ENCODE data around the gene NAA35.
"Not testable (repeated sequence)": the region's sequence is repeated elsewhere in the genome, so short reads cannot be mapped to it uniquely, and the experiment has no call there.

The NAA35 gene

DNA sequence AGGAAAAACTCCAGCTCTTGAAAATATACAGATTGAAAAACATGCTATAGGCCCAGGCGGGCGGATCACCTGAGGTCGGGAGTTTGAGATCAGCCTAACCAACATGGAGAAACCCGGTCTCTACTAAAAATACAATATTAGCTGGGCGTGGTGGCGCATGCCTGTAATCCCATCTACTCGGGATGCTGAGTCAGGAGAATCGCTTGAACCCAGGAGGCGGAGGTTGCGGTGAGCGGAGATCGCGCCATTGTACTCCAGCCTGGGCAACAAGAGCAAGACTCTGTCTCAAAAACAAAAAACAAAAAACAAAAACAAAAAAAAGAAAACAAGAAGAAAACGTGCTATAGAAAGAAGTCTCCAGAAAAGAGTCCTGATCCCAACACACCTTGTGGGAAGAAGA lies 5.0 kb upstream of the NAA35 start:
- not testable (repeated sequence) for H3K27me3 Mint-ChIP-seq (ENCODE audit: low read depth); H3K36me3 Mint-ChIP-seq (ENCODE audit: low read depth); H3K4me3 Mint-ChIP-seq; H3K4me1 Mint-ChIP-seq (ENCODE audit: low read depth); H3K27ac Mint-ChIP-seq; H3K9me3 Mint-ChIP-seq

DNA sequence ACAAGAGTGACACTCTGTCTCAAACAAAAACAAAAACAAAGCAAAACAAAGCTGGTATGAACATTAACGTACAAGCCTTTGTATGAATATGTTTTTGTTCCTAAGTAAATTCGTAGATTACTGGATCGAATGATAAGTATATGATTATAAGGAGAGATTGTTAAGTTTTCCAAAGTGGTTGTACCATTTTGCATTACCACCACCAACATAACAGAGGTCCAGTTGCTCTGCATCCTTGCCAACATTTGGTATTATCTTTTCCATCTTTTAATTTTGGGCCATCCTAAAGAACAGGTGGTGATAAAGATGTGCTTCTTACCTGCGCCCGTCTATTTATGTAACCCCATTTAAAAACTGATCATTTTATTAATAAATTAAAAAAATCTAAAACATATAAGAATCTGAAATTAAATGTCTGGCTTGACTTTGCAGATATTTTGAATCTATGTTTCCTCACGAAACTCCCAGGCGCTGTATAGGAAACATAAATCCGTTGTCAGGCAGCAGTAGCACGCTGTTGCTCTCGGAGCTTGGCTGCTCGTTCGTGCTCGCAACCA lies 593 bp upstream of the NAA35 start:
- H3K9me3 Mint-ChIP-seq: no peaks in the 10 kb centered on the region
- no peaks in the 10 kb centered on the region for H3K27me3 Mint-ChIP-seq (ENCODE audit: low read depth)
- no peak overlapping the region for H3K4me3 Mint-ChIP-seq
- peak overlapping the region; percentile 92 for H3K27ac Mint-ChIP-seq
- H3K4me1 Mint-ChIP-seq (ENCODE audit: low read depth): peaks cover 15% of the 10 kb centered on the region
- peaks cover 4% of the 10 kb centered on the region for H3K36me3 Mint-ChIP-seq (ENCODE audit: low read depth)

- Mint-ChIP-seq H3K36me3 (ENCODE audit: low read depth) (peaks cover 8% of the 10 kb centered on the region), H3K27me3 (ENCODE audit: low read depth) (no peaks in the 10 kb centered on the region), H3K9me3 (no peaks in the 10 kb centered on the region), H3K4me3 (no peak overlapping the region), H3K27ac (peak overlapping the region; percentile 88), H3K4me1 (ENCODE audit: low read depth) (peaks cover 16% of the 10 kb centered on the region)
Measured at GRCh38 chr9:85941622-85941940, 635 bp downstream of the NAA35 start.

- peaks cover 19% of the 10 kb centered on the region for H3K4me1 Mint-ChIP-seq (ENCODE audit: low read depth)
- H3K27me3 Mint-ChIP-seq (ENCODE audit: low read depth): no peaks in the 10 kb centered on the region
Measured at GRCh38 chr9:85941966-85942912, 1.3 kb downstream of the NAA35 start.

GRCh38 chr9:85942913-85943709 lies 2.2 kb downstream of the NAA35 start:
- Mint-ChIP-seq H3K27ac (no peak overlapping the region), H3K27me3 (ENCODE audit: low read depth) (no peaks in the 10 kb centered on the region), H3K36me3 (ENCODE audit: low read depth) (peaks cover 14% of the 10 kb centered on the region), H3K4me1 (ENCODE audit: low read depth) (peaks cover 22% of the 10 kb centered on the region), H3K9me3 (no peaks in the 10 kb centered on the region), H3K4me3 (no peak overlapping the region)

More at GRCh38 chr9:85941966-85942912, 1.3 kb downstream of the NAA35 start:
- Mint-ChIP-seq H3K36me3 (ENCODE audit: low read depth) (peaks cover 12% of the 10 kb centered on the region), H3K27ac (peak overlapping the region; percentile 88), H3K4me3 (no peak overlapping the region), H3K9me3 (no peaks in the 10 kb centered on the region)

- H3K36me3 Mint-ChIP-seq (ENCODE audit: low read depth): peaks cover 18% of the 10 kb centered on the region
- no peak overlapping the region for H3K27ac Mint-ChIP-seq
- H3K4me3 Mint-ChIP-seq: no peak overlapping the region
- no peaks in the 10 kb centered on the region for H3K9me3 Mint-ChIP-seq
- peaks cover 25% of the 10 kb centered on the region for H3K4me1 Mint-ChIP-seq (ENCODE audit: low read depth)
- H3K27me3 Mint-ChIP-seq (ENCODE audit: low read depth): no peaks in the 10 kb centered on the region
Measured at GRCh38 chr9:85943757-85944430, 2.9 kb downstream of the NAA35 start.

- Mint-ChIP-seq H3K36me3 (ENCODE audit: low read depth) (peaks cover 21% of the 10 kb centered on the region), H3K27ac (no peak overlapping the region), H3K4me3 (no peak overlapping the region), H3K27me3 (ENCODE audit: low read depth) (no peaks in the 10 kb centered on the region), H3K4me1 (ENCODE audit: low read depth) (peaks cover 28% of the 10 kb centered on the region), H3K9me3 (no peaks in the 10 kb centered on the region)
Measured at GRCh38 chr9:85944672-85945071, 3.7 kb downstream of the NAA35 start.

- Mint-ChIP-seq H3K4me3 (no peak overlapping the region), H3K4me1 (ENCODE audit: low read depth) (peaks cover 20% of the 10 kb centered on the region), H3K36me3 (ENCODE audit: low read depth) (peaks cover 39% of the 10 kb centered on the region), H3K27me3 (ENCODE audit: low read depth) (no peaks in the 10 kb centered on the region), H3K27ac (peak overlapping the region; percentile 52), H3K9me3 (no peaks in the 10 kb centered on the region)
Measured at GRCh38 chr9:85949586-85950335, 8.8 kb downstream of the NAA35 start.

GRCh38 chr9:85959955-85960354 lies 19.0 kb downstream of the NAA35 start:
- Mint-ChIP-seq H3K27ac (no peak overlapping the region), H3K4me1 (ENCODE audit: low read depth) (peaks cover 11% of the 10 kb centered on the region), H3K36me3 (ENCODE audit: low read depth) (peaks cover 38% of the 10 kb centered on the region), H3K4me3 (no peak overlapping the region), H3K27me3 (ENCODE audit: low read depth) (no peaks in the 10 kb centered on the region), H3K9me3 (no peaks in the 10 kb centered on the region)

DNA sequence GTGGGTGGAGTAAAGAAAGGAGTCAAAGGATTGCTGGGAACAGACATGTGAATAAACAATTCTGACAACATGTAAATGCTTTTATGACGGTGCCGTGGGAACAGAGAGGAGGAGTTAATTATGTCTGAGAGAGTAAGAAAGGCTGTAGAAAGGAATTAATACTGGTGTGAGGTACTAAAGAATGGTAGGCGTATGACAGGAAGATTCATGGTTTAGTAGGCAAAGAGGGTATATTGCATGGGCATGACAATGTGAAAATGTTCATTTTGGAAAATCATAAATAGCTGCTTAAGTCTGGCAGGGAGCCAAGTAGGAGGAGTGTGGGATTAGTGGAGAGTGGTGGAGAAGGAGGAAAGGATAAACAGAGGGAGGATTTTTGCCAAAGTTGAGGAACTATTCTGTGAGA lies 19.7 kb downstream of the NAA35 start:
- H3K36me3 Mint-ChIP-seq (ENCODE audit: low read depth): peaks cover 42% of the 10 kb centered on the region
- H3K4me3 Mint-ChIP-seq: no peak overlapping the region
- H3K27me3 Mint-ChIP-seq (ENCODE audit: low read depth): no peaks in the 10 kb centered on the region
- no peaks in the 10 kb centered on the region for H3K9me3 Mint-ChIP-seq
- H3K4me1 Mint-ChIP-seq (ENCODE audit: low read depth): peaks cover 13% of the 10 kb centered on the region
- no peak overlapping the region for H3K27ac Mint-ChIP-seq

DNA sequence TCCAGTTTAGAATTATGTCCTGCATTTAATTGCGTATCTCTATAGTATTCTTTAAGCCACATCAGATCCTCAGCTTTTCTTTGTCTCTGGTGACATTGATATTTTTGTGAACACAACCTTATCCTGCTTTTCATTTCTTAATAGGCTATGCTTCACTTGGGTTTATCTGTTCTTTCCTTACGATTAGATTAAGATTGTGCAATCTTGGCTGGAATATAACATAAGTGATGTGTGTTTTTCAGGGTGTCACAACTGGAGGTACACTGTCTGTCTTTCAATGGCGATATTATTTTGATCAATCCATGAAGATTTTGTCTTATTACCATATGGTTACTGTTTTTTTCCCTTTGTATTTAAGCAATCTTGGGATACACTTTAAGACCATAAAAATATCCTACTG lies 23.6 kb downstream of the NAA35 start:
- H3K4me1 Mint-ChIP-seq (ENCODE audit: low read depth): peaks cover 6% of the 10 kb centered on the region
- peaks cover 46% of the 10 kb centered on the region for H3K36me3 Mint-ChIP-seq (ENCODE audit: low read depth)
- H3K9me3 Mint-ChIP-seq: no peaks in the 10 kb centered on the region
- H3K4me3 Mint-ChIP-seq: no peak overlapping the region
- H3K27me3 Mint-ChIP-seq (ENCODE audit: low read depth): no peaks in the 10 kb centered on the region
- peak overlapping the region; percentile 10 for H3K27ac Mint-ChIP-seq

GRCh38 chr9:85964949-85965348 lies 24.0 kb downstream of the NAA35 start:
- Mint-ChIP-seq H3K36me3 (ENCODE audit: low read depth) (peaks cover 45% of the 10 kb centered on the region), H3K4me1 (ENCODE audit: low read depth) (peaks cover 6% of the 10 kb centered on the region), H3K27me3 (ENCODE audit: low read depth) (no peaks in the 10 kb centered on the region), H3K27ac (peak overlapping the region; percentile 55), H3K9me3 (no peaks in the 10 kb centered on the region), H3K4me3 (no peak overlapping the region)

GRCh38 chr9:85969727-85970126 lies 28.8 kb downstream of the NAA35 start:
- Mint-ChIP-seq H3K36me3 (ENCODE audit: low read depth) (peaks cover 41% of the 10 kb centered on the region), H3K27ac (no peak overlapping the region), H3K4me3 (no peak overlapping the region)

DNA sequence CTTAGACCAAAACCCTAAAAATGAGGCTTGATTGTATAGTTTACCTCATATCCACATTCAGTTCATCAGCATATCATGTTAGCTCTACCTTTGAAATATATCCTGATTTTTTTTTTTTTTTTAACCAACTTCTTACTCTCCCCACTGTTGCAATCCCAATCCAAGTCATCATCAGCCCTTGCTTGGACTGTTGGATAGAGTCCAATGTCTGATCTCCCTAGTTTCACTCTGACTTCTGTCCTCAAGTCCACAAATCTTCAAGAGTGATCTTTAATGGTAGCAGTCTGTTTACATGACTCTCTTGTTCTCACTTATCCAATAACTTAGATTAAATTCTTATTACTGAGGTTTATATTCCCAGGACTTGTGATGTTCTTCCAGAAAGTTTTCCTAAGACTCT lies 30.8 kb downstream of the NAA35 start:
- no peaks in the 10 kb centered on the region for H3K27me3 Mint-ChIP-seq (ENCODE audit: low read depth)
- no peak overlapping the region for H3K4me3 Mint-ChIP-seq
- H3K9me3 Mint-ChIP-seq: no peaks in the 10 kb centered on the region
- peaks cover 37% of the 10 kb centered on the region for H3K36me3 Mint-ChIP-seq (ENCODE audit: low read depth)
- H3K4me1 Mint-ChIP-seq (ENCODE audit: low read depth): peaks cover 2% of the 10 kb centered on the region
- H3K27ac Mint-ChIP-seq: no peak overlapping the region

More at GRCh38 chr9:85969727-85970126, 28.8 kb downstream of the NAA35 start:
- H3K4me1 Mint-ChIP-seq (ENCODE audit: low read depth): peaks cover 6% of the 10 kb centered on the region
- H3K9me3 Mint-ChIP-seq: no peaks in the 10 kb centered on the region
- H3K27me3 Mint-ChIP-seq (ENCODE audit: low read depth): no peaks in the 10 kb centered on the region
